ENCODE results near the gene DDX27. TPM values are rescaled to one million over a fixed set of nuclear protein-coding genes. Genes with fewer than 3 reads are reported as not detected.
"Not testable (repeated sequence)": the region's sequence is repeated elsewhere in the genome, so short reads cannot be mapped to it uniquely, and the experiment has no call there.

The DDX27 gene
- total and polyA plus RNA-seq, 2 of the 8 experiments (the other 6 are each of a cell fraction or from before 2014, with no cell fraction given): 42.7 to 51.0 TPM

GRCh38 chr20:49187851-49188641 is 31.2 kb upstream of the DDX27 start, which contains the start of gene STAU1 (continued):
- TF ChIP-seq, protein P1, sequence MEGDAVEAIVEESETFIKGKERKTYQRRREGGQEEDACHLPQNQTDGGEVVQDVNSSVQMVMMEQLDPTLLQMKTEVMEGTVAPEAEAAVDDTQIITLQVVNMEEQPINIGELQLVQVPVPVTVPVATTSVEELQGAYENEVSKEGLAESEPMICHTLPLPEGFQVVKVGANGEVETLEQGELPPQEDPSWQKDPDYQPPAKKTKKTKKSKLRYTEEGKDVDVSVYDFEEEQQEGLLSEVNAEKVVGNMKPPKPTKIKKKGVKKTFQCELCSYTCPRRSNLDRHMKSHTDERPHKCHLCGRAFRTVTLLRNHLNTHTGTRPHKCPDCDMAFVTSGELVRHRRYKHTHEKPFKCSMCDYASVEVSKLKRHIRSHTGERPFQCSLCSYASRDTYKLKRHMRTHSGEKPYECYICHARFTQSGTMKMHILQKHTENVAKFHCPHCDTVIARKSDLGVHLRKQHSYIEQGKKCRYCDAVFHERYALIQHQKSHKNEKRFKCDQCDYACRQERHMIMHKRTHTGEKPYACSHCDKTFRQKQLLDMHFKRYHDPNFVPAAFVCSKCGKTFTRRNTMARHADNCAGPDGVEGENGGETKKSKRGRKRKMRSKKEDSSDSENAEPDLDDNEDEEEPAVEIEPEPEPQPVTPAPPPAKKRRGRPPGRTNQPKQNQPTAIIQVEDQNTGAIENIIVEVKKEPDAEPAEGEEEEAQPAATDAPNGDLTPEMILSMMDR (IDR thresholded peaks at IDR 0.05; ENCODE audit: control extremely low read depth in 1 of 3, insufficient read depth in 1 of 3, low read depth in 1 of 3, low read length in 3 of 3): no peak
- TF ChIP-seq TEAD4 (IDR thresholded peaks at IDR 0.05; ENCODE audit: low read depth, low read length) (0 out of 2 replicates have a peak, but pooled peaks have one; percentile 26), CEBPB (IDR thresholded peaks at IDR 0.05; ENCODE audit: low read depth, low read length) (no peak), SP4 (IDR thresholded peaks at IDR 0.05; ENCODE audit: low read length) (no peak), POLR2A (IDR thresholded peaks at IDR 0.05; ENCODE audit: control extremely low read depth in 1 of 2, low read depth in 2 of 2, low read length in 2 of 2) (peak in 1 of 2 experiments; percentile 68; a peak in 2 of 3 replicates)

- FAIRE-seq; H3K79me2 ChIP-seq (ENCODE audit: control insufficient read depth in 1 of 2, insufficient read depth in 2 of 2, low read length in 2 of 2): not testable (repeated sequence)
These were observed 26.2 kb upstream of the DDX27 start for GRCh38 chr20:49192944-49193518.

More at GRCh38 chr20:49192944-49193518, 26.2 kb upstream of the DDX27 start:
- H4K8ac ChIP-seq (ENCODE audit: extremely low read depth, insufficient read depth, low read length); H4K20me1 ChIP-seq (replicated peaks in 1 of 2; ENCODE audit: control insufficient read depth in 1 of 2, insufficient read depth in 2 of 2, low read length in 2 of 2); H3K79me1 ChIP-seq (ENCODE audit: low read depth, low read length); H4K91ac ChIP-seq (replicated peaks; ENCODE audit: insufficient read length, low read length); H3K18ac ChIP-seq (ENCODE audit: extremely low read depth, low read length); H2AK5ac ChIP-seq (ENCODE audit: low read depth, low read length); H3K23me2 ChIP-seq (ENCODE audit: low read depth, low read length); H2BK120ac ChIP-seq (replicated peaks; ENCODE audit: low read depth, low read length); H3K4me1 ChIP-seq (replicated peaks in 1 of 4; ENCODE audit: control insufficient read depth in 3 of 4, insufficient read depth in 4 of 4, low read length in 3 of 4); H3K4me3 ChIP-seq (ENCODE audit: extremely low read depth in 1 of 4, insufficient read depth in 2 of 4, low read depth in 3 of 4, low read length in 4 of 4); H3K27me3 ChIP-seq (replicated peaks in 1 of 4; ENCODE audit: control insufficient read depth in 3 of 4, extremely low read depth in 1 of 4, insufficient read depth in 3 of 4, low read length in 3 of 4); H3K4me2 ChIP-seq (ENCODE audit: insufficient read depth in 1 of 2, low read depth in 2 of 2, low read length in 2 of 2); H3K36me3 ChIP-seq (ENCODE audit: control insufficient read depth in 2 of 4, insufficient read depth in 4 of 4, low read length in 3 of 4); H3K9me3 ChIP-seq (ENCODE audit: insufficient read depth in 2 of 2, low read depth in 1 of 2, low read length in 1 of 2); H3K4ac ChIP-seq (replicated peaks; ENCODE audit: insufficient read length, low read depth, low read length); H3K14ac ChIP-seq (ENCODE audit: insufficient read length); H2BK5ac ChIP-seq (ENCODE audit: low read depth, low read length); H2BK20ac ChIP-seq (ENCODE audit: low read length); H2BK15ac ChIP-seq (ENCODE audit: low read length); H3K9ac ChIP-seq (replicated peaks in 1 of 4; ENCODE audit: extremely low read depth in 1 of 4, low read depth in 3 of 4, low read length in 3 of 4); H3K27ac ChIP-seq (ENCODE audit: low read depth, low read length); H4K5ac ChIP-seq (ENCODE audit: insufficient read length, low read depth, low read length); H3K56ac ChIP-seq (replicated peaks; ENCODE audit: insufficient read length, low read depth, low read length); H3K23ac ChIP-seq (ENCODE audit: insufficient read length); DNase-seq (ENCODE audit: low read depth in 1 of 2, low spot score in 2 of 2); H2AFZ ChIP-seq (ENCODE audit: low read length): not testable (repeated sequence)
- CTCF ChIA-PET (ENCODE audit: partially characterized antibody): interaction anchor here (1.3 kb wide), 1 partner anchor 60 kb away, joined by 8 read pairs; no protein-coding TSS in a partner anchor
- WGBS, 2 experiments (ENCODE audit: extremely low coverage in 1 of 2, insufficient coverage in 1 of 2, insufficient read length in 1 of 2, insufficient replicate concordance in 2 of 2, low coverage in 1 of 2, low lambda C conversion rate in 2 of 2, missing lambda C conversion rate in 1 of 2): 89% methylated on average over 11 of the region's 11 CpGs; no CpG with 5 or more reads in 1 of the 2 experiments
- POLR2A ChIA-PET (ENCODE audit: partially characterized antibody): interaction anchor here (0.6 to 1.1 kb wide), 5 partner anchors 12 to 85 kb away, joined by 3 read pairs; partner anchors contain the start of gene ZNFX1
- peak overlapping the region; percentile 27; the same call in 1 of the 2 replicates for H2BK12ac ChIP-seq (ENCODE audit: low read depth, low read length)

Measured in H1 (cell line).